ENCODE measurements around the gene GMPPA.

GMPPA gene

DNA sequence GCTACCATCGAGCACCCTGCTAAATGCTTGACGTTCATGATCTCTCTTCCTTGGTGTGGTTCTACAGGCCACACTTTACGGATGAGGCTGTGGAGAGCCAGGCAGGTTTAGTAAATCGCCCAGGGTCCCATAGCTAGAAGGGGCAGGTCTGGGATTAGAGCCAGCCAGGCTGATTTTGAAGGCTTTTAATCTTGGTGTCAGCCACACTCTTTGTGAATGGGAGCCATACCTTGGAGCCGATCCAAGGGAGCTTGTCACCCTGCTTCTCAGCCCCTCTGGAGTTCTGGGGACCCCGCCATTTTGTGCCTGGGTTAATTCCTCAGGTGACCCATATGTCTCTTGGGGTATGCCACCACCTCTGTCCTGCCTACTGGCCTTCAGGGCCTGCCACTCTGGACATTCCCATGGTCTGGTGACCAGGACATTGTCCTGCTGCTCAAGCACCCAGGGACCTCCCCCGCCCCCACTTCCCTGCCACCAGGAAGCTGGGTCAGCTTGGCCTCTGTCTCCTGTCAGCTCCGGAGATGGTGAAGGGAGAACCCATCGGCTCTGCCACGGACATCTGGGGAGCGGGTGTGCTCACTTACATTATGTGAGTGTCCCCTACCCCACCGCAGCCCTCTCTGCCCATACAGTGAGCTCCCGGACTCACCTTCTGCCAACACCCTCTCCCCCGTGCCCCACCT, 7.3 kb upstream of the GMPPA start:
- in situ Hi-C loops (cut with HindIII; ENCODE audit: low sequenced_read_pairs) = no loop called here
- no peak for DNase-seq (ENCODE audit: low read depth, low spot score)
- no peak overlapping the region for H3K4me3 ChIP-seq (ENCODE audit: low read depth, low read length)
- TF ChIP-seq, protein P1, sequence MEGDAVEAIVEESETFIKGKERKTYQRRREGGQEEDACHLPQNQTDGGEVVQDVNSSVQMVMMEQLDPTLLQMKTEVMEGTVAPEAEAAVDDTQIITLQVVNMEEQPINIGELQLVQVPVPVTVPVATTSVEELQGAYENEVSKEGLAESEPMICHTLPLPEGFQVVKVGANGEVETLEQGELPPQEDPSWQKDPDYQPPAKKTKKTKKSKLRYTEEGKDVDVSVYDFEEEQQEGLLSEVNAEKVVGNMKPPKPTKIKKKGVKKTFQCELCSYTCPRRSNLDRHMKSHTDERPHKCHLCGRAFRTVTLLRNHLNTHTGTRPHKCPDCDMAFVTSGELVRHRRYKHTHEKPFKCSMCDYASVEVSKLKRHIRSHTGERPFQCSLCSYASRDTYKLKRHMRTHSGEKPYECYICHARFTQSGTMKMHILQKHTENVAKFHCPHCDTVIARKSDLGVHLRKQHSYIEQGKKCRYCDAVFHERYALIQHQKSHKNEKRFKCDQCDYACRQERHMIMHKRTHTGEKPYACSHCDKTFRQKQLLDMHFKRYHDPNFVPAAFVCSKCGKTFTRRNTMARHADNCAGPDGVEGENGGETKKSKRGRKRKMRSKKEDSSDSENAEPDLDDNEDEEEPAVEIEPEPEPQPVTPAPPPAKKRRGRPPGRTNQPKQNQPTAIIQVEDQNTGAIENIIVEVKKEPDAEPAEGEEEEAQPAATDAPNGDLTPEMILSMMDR (IDR thresholded peaks at IDR 0.05; ENCODE audit: low read depth, low read length) = no peak

DNA sequence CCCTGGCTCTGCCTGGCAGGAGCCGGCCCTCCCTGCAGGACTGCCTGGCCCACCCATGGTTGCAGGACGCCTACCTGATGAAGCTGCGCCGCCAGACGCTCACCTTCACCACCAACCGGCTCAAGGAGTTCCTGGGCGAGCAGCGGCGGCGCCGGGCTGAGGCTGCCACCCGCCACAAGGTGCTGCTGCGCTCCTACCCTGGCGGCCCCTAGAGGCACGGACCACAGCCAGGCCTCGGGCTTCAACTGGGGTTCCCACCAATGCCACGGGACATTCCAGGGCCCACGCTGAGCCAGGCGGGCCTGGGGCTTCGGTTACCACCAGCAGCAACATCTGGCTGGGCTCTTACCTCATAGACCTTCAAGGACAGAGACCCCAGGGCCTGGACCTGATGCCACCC, 6.1 kb upstream of the GMPPA start:
- TF ChIP-seq, protein P1 (IDR thresholded peaks at IDR 0.05; ENCODE audit: low read depth, low read length) = no peak
- no peak overlapping the region for H3K4me3 ChIP-seq (ENCODE audit: low read depth, low read length)
- DNase-seq (ENCODE audit: low read depth, low spot score) = no peak
- in situ Hi-C loops (cut with HindIII; ENCODE audit: low sequenced_read_pairs) = no loop called here

GRCh38 chr2:219493086-219493485, 5.6 kb upstream of the GMPPA start:
- no peak for DNase-seq (ENCODE audit: low read depth, low spot score)
- in situ Hi-C loops (cut with HindIII; ENCODE audit: low sequenced_read_pairs) = no loop called here
- no peak overlapping the region for H3K4me3 ChIP-seq (ENCODE audit: low read depth, low read length)
- TF ChIP-seq, protein P1 (IDR thresholded peaks at IDR 0.05; ENCODE audit: low read depth, low read length) = no peak

DNA sequence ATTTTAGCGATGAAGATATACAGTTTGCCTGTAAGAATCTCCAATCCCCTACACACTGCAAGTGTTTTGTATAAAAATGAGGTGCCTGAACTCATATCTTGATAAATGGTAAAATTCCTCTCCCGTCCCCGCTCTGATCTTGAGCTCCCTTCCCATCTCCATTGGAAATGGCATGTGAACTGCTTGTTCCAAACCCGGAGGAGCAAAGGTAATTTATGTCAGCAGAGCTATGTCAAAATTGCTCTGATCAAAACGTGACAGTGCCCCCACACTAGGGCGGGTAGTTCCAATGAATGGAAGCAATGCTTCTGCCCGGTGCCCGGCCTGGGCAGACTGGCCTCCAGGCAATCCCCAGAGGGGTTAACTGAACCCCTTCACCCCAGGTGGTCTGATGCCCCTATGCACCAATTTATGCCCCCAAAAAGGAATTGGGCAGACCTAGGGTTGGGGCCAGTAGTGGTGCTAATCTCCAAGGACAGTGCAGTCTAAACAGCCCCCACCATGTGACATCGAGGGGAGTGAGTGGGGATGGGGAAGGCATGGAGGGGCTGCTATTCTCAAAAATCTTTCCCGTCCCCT, 3.6 kb upstream of the GMPPA start:
- no peak for DNase-seq (ENCODE audit: low read depth, low spot score)
- in situ Hi-C loops (cut with HindIII; ENCODE audit: low sequenced_read_pairs) = no loop called here
- no peak overlapping the region for H3K4me3 ChIP-seq (ENCODE audit: low read depth, low read length)
- TF ChIP-seq, protein P1 (IDR thresholded peaks at IDR 0.05; ENCODE audit: low read depth, low read length) = no peak

DNA sequence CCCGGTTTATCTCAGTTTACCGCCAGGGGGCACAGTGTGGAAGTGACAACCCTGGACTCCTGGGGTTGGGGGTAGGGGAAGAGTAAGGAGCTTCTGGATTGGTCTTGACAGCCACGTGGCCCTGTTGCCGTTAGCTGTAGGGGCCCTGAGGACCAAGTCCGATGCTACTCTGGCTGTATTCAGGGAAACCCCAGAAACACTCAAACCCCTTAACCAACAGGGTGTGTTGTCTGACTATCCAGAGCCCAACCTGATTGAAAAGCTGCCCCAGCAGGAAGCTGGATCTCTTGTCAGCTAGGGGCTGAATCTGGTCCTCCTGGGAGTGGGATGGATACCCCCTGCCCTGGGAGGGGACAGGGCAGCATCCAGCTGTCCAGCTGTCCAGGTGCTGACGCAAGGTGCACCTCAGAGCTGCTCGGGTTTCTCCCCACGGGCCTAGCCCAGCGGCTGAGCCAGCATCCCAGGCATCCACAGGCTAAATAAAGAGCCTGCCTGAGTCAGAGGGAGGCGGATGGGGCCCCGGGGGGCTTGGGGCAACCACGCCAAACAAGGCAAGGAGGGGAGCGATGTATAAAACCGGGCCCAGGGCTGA, 3.1 kb upstream of the GMPPA start:
- TF ChIP-seq, protein P1 (IDR thresholded peaks at IDR 0.05; ENCODE audit: low read depth, low read length) = peak; percentile 70
- H3K4me3 ChIP-seq (ENCODE audit: low read depth, low read length) = no peak overlapping the region
- DNase-seq (ENCODE audit: low read depth, low spot score) = peak; percentile 62
- in situ Hi-C loops (cut with HindIII; ENCODE audit: low sequenced_read_pairs) = no loop called here

- TF ChIP-seq, protein P1 (IDR thresholded peaks at IDR 0.05; ENCODE audit: low read depth, low read length) = no peak
- in situ Hi-C loops (cut with HindIII; ENCODE audit: low sequenced_read_pairs) = no loop called here
- H3K4me3 ChIP-seq (ENCODE audit: low read depth, low read length) = no peak overlapping the region
These were observed 2.4 kb upstream of the GMPPA start for GRCh38 chr2:219496247-219496824.

More at GRCh38 chr2:219496247-219496824, 2.4 kb upstream of the GMPPA start:
- DNase-seq (ENCODE audit: low read depth, low spot score) = no peak
